ENCODE data around the gene MSH5. TPM values are rescaled to one million over a fixed set of nuclear protein-coding genes. Genes with fewer than 3 reads are reported as not detected.
A peak's percentile ranks its signal among the peaks of the same experiment; 100 is the strongest.

MSH5 gene
- total RNA-seq, 1 experiment from 2014 or later, result 22.4 TPM

- Histone ChIP-seq H3T11ph (ENCODE audit: low read length) (no peak overlapping the region), H3K27ac (ENCODE audit: insufficient read length, low read depth, low read length) (no peak overlapping the region)
- H3K4me3 Mint-ChIP-seq, result peak overlapping the region in 1 of 2 experiments; percentile 48; a peak in 1 of 5 replicates
Measured at GRCh38 chr6:31796993-31797385, 57.2 kb downstream of the MSH5 start.

More at GRCh38 chr6:31796993-31797385, 57.2 kb downstream of the MSH5 start:
- H3K79me2 ChIP-seq (ENCODE audit: insufficient read depth, low read length), result peaks cover 2% of the 10 kb centered on the region; the same call in 1 of the 2 replicates
- no peak overlapping the region for H3K4ac ChIP-seq (ENCODE audit: low read depth, low read length)
- H2BK20ac ChIP-seq (ENCODE audit: low read depth, low read length, poor library complexity, severe bottlenecking), result no peak overlapping the region
- H3K9ac ChIP-seq (ENCODE audit: extremely low read depth, insufficient read length, low read length), result no peak overlapping the region
- H2AFZ ChIP-seq (ENCODE audit: low read length), result no peak overlapping the region
- H3K14ac ChIP-seq (ENCODE audit: insufficient read depth, low read length), result no peak overlapping the region
- no peak overlapping the region for H2AK5ac ChIP-seq (ENCODE audit: insufficient read length, low read length)
- H2BK5ac ChIP-seq (ENCODE audit: insufficient read length, low read length), result no peak overlapping the region
- peaks cover 7 to 53% (median 42%) of the 10 kb centered on the region in 3 experiments; a peak in 6 of 7 replicates for H3K36me3 Mint-ChIP-seq (ENCODE audit: insufficient read depth in 1 of 3, low read depth in 3 of 3)
- no CpG with 5 or more reads among the region's 2 CpGs for WGBS (ENCODE audit: extremely low coverage, insufficient read length, low lambda C conversion rate)
- no peak overlapping the region for H4K91ac ChIP-seq (ENCODE audit: insufficient read length, low read depth, low read length)
- H3K27ac Mint-ChIP-seq, result peak overlapping the region in 1 of 3 experiments; percentile 26; a peak in 2 of 7 replicates
- no peaks in the 10 kb centered on the region for H3K27me3 Mint-ChIP-seq (ENCODE audit: low read depth)
- DNase-seq, result no peak
- no peaks in the 10 kb centered on the region for H3K4me1 ChIP-seq (ENCODE audit: insufficient read depth, low read length)
- no peak overlapping the region for H2BK120ac ChIP-seq (ENCODE audit: low read depth, low read length, poor library complexity, severe bottlenecking)
- no peak overlapping the region for H2BK15ac ChIP-seq (ENCODE audit: low read depth, low read length)
- no peaks in the 10 kb centered on the region for H3K9me3 Mint-ChIP-seq
- peaks cover 6 to 7% of the 10 kb centered on the region in 2 experiments for H3K4me1 Mint-ChIP-seq
- H4K8ac ChIP-seq (replicated peaks; ENCODE audit: insufficient read length, low read depth, low read length), result no peak overlapping the region
- no peaks in the 10 kb centered on the region for H3K9me3 ChIP-seq (ENCODE audit: control insufficient read depth, low read depth, low read length)
- H4K5ac ChIP-seq (ENCODE audit: insufficient read length, low read depth, low read length), result no peak overlapping the region
- H3K27me3 ChIP-seq (ENCODE audit: insufficient read depth, low read length), result no peaks in the 10 kb centered on the region
- no peak overlapping the region for H3K56ac ChIP-seq (ENCODE audit: insufficient read length, low read depth, low read length)
- H3K18ac ChIP-seq (ENCODE audit: insufficient read length, low read depth, low read length), result no peak overlapping the region
- H4K20me1 ChIP-seq (ENCODE audit: control insufficient read depth, insufficient read depth, insufficient read length), result no peaks in the 10 kb centered on the region
- TF ChIP-seq CTCF (conservative IDR thresholded peaks at IDR 0.05), result no peak
- no peak overlapping the region for H2BK12ac ChIP-seq (ENCODE audit: insufficient read length, low read depth, low read length)
- no peak overlapping the region for H3K4me2 ChIP-seq (ENCODE audit: insufficient read depth, insufficient read length, low read length)
- H3K79me1 ChIP-seq (ENCODE audit: insufficient read depth, low read depth, low read length, poor library complexity, severe bottlenecking), result no peaks in the 10 kb centered on the region
- peaks cover 3% of the 10 kb centered on the region for H3K23me2 ChIP-seq (ENCODE audit: insufficient read length, low read depth, low read length, poor library complexity, severe bottlenecking)
- no peak overlapping the region for H3K23ac ChIP-seq (ENCODE audit: insufficient read length, low read depth, low read length)
